GM18907 (cell line): ENCODE measurements around the gene LPGAT1.
"Not testable (repeated sequence)": the region's sequence is repeated elsewhere in the genome, so short reads cannot be mapped to it uniquely, and the experiment has no call there.

Experiments used
- ATAC-seq: cut with Tn5 transposase; IDR thresholded peaks from one replicate; pipeline ENCODE4 v1.9.1; 2021; ENCODE audit warnings: mild to moderate bottlenecking, moderate library complexity; ENCODE audit not compliant: unreplicated experiment

Gene LPGAT1

GRCh38 chr1:211708006-211708405 is 122.6 kb downstream of the LPGAT1 start:
- no peak for ATAC-seq

DNA sequence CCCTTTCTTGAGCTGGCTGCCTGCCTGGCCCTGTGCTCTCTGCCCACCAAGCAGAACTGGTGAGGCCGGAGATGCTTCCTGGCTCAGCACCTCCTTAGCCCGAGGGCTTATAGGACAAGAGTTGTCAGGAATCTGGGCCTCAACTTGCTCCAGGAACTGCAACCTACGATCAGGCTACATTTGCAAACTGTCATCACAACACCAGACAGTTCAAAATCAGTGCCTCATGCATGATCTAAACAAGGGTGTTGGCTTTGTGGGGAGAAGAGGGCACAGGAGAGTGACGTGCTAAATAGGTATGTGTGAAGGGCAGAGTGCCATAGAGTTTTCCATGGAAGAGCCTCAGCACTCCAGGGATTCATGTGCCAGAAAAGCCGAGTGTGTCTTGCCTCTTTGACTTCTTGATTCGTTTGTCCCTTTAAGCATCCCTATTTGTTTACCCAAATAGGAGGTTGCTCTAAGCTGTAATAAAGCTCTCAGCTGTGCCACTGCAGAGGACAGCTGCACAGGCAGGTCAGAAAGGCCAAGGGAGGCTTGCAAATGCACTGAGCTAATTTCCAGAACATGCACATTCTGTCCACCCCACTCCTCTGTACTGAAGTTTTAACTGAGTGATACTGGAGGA is 125.0 kb downstream of the LPGAT1 start:
- no peak for ATAC-seq

- no peak for ATAC-seq
Observed at GRCh38 chr1:211704543-211704942, 126.0 kb downstream of the LPGAT1 start.

DNA sequence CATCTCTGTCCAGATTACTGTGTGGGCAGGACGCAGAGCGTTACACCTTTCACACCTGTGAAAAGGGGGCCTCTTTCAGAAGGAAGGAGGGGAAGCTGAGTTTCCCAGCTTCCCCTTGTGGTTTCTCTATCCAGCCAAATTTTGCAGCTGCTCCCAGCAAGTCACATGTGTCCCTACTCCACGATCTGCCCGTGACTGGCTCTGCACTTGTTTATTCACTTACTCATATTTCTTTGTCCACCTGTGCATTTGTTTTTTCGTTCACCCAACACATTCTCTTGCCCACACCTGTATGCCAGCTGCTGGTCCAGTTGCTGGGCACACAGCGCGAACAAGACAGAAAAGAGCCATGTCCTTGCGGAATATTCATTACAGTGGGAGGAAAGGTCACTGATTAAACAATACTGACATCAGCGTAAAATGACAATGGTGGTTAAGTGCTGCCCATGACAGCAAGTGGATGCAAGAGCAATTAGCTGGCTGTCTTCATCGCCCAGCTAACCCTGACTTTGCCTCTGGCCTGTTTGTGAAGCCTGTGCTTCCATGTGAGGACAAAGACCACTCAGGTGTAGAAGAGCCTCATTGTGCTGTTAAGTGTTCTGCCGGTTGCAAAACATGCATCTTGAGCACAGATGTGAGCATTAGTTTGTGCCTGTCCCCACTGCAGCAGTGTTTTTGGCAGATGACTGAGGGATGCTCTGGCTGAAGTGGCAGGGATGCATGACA is 126.6 kb downstream of the LPGAT1 start:
- ATAC-seq = no peak

- ATAC-seq = no peak
Observed at GRCh38 chr1:211701733-211702132, 128.8 kb downstream of the LPGAT1 start.

DNA sequence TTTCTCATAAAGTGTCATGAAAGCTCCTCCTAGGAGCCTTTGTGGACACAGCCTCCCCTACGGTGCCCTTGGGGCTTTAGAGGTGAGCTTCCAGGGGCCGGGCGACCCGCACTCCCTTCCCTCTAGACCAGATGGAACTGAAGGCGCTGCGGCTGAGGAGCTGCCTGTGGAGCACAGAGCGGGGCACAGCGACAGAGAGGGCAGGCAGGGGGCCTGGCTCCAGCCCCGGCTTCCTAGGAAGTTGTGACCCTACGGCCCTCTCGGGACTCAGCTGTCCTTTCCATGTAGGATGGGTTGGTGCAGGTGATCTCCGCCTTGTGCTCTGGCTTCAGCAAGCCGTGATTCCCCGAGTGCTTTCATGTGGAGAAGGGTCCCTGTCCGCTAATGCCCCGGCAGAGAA is 131.5 kb downstream of the LPGAT1 start:
- ATAC-seq = no peak

GRCh38 chr1:211698161-211699026 is 132.2 kb downstream of the LPGAT1 start:
- peak; percentile 56 for ATAC-seq

DNA sequence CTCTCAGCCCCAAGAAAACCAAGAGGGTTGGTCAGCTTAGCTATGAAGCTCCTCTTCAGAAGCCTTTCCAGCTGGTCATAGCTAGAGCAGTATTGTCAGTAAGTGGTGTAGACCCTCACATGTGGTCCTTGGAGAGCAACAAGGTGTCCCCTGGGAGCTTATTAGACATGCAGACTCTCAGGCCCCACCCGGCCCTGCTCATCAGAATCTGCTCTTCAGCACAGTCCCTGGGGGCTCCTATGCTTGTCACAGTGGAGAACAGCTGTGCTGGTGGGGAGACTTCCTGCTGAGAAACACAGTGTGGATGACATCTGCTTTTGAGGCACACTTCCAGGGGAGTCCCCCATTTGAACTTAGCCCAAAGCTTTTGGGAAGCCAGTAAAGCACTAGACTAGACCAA is 133.2 kb downstream of the LPGAT1 start:
- ATAC-seq = peak; percentile 92

DNA sequence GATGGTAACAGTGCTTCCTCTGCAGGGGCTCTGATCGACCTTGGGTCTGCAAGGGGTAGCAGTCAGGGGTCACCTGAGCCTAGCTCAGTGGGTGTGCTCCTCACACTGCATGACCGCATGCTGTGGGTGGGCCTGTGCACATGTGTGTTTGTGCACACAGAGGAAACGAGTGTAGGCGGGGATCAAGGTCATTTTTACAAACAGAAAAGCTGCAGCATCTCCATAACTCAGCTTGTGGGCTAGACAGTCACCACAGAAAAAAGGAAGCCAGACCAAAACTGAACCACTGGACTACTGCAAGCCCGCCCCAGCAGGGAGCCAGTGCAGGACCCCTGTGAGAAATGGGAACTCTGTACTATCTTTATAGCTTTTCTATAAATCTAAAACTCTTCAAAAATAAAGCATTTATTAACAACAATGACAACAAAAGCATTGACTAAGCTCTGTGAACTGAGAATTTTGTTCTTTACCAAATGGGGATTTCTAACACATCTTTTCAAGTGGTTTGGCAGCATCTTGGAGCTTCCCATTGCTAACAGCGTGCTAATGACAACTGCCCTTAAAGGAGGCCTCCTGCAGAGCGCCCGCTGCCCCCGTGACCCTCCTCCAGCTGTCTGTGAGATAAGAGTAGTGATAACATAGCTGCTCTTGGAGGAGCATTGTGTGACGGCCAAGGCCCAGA is 135.3 kb downstream of the LPGAT1 start:
- ATAC-seq = peak; percentile 43

DNA sequence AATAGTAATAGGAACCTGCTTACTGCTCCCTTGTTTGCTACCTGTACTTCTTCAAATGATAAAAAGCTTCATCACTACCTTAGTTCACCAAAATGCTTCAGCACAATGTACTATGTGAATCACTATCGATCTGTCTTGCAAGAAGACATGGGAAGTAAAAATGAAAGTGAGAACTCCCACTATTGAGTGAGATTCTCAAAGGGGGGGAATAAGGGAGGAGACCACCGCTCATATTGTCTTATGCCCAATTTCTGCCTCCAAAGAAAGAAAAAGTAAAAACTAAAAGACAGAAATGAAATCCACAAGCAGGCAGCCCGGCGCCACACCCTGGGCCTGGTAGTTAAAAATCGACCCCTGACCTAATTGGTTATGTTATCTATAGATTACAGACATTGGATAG is 136.7 kb downstream of the LPGAT1 start:
- ATAC-seq = not testable (repeated sequence)
